DMS79 treated with DMSO at 0.1 percent for 48 hours (cell line): ENCODE results near the gene PCED1A.
A peak's percentile ranks its signal among the peaks of the same experiment; 100 is the strongest.

ENCODE experiments used
- DNase-seq: peaks from one replicate; lab custom pipeline; 2025; lab: John Stamatoyannopoulos, UW

Gene PCED1A

GRCh38 chr20:2840138-2840966 is at the start of gene PCED1A, which contains the start of gene VPS16:
Gene PCED1A, minus strand, starts transcription at chr20:2840655. Its CDS starts 743 bp downstream, at chr20:2839912.
Gene VPS16, plus strand, starts transcription at chr20:2840745. Its CDS starts 30 bp downstream, at chr20:2840775.
- DNase-seq, result peak; percentile 52

DNA sequence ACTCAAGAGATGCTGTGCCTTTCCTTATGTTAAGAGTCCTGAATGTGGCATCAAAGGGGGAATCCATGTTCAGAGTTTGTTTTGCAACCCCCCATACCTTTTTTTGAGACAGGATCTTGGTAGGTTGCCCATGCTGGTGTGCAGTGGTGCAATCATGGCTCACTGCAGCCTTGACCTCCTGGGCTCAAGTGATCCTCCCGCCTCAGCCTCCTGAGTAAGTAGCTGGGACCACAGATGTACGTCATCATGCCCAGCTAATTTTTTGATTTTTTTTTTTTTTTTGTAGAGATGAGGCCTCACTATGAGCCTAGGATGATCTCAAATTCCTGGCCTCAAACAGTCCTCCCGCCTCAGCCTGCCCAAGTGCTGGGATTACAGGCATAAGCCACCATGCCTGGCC is 49.3 kb upstream of the PCED1A start:
- DNase-seq, result no peak

- no peak for DNase-seq
Observed at GRCh38 chr20:2889209-2889608, 48.8 kb upstream of the PCED1A start.

- DNase-seq, result no peak
Observed at GRCh38 chr20:2888224-2888955, 47.9 kb upstream of the PCED1A start.

DNA sequence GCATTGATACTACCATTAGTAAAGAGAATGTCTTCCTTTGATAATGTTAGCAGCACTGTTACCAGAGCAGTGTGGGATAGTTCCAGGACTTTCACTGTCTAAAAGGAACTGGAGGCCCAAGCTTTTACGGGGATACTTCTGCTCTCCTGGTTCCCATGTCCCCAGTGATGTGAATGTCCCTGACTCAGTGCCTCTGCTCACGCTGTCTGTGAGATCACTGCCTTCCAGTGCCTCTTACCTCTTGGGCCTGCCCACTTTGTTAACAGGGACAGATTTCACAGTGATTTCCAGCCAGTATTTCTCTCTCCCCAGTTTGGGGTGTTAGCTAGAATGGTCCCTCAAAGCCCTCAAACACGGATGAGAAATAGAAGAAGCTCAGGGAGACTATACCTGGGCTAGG is 47.3 kb upstream of the PCED1A start:
- DNase-seq, result no peak

DNA sequence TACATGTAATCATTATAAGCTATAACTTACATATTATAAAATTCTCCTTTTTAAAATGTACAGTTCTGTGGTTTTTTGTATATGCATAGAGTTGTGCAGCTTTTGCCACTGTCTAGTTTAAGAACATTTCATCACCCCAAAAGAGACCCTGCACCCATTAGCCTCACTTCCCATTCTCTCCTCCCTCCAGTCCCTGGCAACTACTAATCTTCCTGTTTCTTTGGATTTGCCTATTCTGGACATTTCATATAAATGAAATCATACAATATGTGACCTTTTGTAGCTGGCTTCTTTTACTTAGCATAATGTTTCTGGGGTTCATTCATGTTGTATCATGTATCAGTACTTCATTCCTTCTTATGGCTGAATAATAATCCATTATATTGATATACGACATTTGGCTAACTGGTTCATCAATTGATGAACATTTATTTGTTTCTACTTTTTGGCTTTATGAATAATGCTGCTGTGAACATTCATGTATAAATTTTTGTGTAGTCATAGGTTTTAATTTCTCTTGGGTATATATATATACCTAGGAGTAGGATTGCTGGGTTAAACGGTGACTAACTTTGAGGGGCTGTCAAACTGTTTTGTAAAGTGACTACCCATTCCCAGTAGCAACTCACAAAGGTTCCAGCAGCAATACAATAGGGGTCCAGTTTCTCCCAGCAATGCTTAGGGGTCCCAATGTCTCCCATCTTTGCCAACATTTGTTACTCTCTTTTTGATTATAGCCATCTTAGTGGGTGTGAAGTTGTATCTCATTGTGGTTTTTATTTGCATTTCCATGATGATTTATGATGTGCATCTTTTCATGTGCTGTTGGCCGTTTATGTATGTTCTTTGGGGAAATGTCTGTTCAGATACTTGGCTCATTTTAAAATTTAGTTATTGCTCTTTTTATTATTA is 43.5 kb upstream of the PCED1A start:
- DNase-seq, result no peak

GRCh38 chr20:2880650-2881049 is 40.2 kb upstream of the PCED1A start:
- DNase-seq, result no peak

DNA sequence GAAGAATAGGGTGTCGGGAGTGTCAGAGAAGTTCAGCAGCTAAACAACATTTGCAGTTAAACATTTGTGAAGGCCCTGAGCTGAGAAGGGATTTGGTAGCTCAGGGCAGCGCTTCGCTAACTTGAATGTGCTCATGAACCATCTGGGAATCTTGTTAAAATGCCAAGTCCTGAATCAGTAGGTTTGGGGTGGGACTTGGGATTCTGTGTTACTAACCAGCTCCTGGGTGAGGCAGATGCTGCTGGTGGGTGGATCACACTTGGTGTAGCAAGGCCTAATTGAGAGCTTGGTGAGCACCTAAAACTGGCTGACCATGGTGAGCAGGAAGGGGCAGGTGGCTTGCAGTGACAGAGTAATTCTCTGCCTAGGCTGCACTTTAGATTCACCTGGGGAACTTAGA is 38.7 kb upstream of the PCED1A start:
- no peak for DNase-seq

GRCh38 chr20:2878515-2878914 is 38.1 kb upstream of the PCED1A start:
- no peak for DNase-seq

DNA sequence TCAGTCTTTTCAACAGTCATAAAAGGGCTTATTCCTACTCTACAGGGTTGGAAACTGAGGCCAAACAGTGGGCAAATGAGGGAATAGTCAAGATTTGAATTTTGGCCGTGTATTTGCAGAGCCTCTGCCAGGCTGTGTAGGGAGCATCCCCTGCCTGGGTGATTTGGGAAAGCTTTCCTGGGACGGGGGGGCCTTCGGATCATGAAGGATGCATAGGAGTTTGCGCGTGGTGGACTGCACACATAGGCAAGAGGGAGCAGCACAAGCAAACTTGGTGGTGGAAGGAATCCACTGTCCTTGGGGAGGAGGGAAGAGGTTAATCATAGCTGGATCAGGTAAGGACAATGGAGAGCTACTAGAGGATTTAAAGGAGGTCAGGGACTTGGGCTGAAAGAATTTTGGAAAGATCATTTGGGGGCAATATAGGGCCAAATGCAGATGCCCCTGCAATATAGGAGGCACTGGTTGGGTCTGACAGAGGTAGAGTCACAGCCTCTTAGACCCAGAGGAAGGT is 35.3 kb upstream of the PCED1A start:
- DNase-seq, result no peak

DNA sequence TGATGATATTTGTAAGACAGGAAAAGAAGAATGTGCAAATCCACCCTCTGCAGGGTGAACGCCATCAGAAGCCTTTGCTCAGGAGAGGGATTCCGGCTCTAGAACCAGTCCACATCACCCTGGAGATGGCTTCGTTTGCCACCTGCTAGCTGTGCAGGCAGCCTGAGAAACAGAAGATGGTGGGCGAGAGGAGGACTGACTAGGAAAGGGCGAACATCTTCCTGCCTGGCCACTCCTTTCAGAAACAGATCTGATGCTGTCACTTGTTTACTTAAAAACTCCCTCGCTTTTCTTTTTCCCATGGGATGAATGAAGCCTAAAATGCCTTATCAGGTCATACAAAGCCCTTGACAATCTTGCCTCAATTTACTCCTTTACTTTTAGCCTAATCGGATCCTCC is 34.0 kb upstream of the PCED1A start:
- peak; percentile 2 for DNase-seq

- DNase-seq, result peak; percentile 20
Observed at GRCh38 chr20:2873747-2874041, 33.2 kb upstream of the PCED1A start.

DNA sequence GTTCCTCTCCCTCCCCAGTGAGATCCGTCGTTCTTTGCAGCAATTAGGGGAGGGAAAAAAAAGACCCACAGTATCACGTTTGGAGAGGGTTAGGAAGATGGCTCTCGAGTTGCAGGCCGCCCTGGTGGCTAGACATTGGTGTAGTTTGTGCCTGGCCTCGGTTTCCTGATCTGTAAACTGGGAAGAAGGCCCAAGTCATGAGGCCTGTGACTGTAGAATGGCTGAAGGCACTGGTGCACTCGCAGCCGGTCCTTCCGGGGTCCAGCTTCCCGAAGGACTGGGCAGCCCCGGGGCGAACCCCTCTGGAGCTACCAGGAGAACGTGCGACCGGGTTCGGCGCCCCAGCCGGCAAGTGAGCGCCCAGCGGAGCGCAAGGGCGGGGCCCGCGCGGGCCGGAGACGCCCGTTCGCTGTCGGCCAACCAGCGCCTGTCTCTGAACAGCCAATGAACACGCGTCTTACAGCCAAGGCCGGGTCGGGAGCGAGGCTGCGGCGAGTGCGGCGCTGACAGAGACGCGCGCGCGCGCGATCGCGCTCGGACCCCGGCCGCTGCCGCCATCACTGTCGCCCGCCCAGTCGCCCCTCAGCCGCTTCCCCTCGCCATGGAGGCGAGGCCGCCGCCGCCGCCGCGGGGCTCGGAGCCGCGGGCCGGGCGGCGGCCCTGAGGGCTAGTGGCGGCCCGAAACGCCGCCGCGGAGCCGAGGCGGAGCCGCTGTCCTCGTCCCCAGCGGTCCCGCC is 32.7 kb upstream of the PCED1A start, which contains the start of gene PTPRA:
TSS of gene PTPRA (plus strand) at position 472 of the 737 bp plus-strand sequence. CDS start 90,797 bp downstream, outside the sequence.
- peak; percentile 65 for DNase-seq

DNA sequence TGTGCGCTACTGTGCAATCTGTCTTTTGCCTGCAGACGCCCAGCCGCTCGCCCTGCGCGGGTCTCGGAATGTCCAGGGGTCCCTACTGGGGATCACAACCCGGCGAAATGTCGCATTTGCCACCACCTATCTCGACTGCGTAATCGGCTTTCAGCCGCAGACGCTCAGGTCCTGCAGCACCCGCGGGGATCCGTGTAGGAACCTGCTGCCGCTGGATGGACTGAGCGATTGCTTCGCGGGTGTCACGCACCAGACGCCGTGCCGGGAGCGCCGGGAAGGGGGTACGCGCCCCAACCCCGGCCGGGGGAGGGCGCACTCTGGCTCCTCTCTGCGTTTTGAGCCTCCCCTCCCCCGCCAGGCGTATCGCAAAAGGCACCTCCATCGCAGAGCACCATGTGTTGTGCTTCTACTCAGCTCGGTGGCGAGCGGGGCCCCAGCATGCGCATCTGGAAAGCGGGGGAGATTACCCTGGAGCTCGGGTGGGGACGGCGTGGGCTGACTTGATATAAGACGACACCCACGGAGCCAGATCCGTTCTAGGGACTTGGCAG is 32.1 kb upstream of the PCED1A start:
- peak; percentile 31 for DNase-seq

DNA sequence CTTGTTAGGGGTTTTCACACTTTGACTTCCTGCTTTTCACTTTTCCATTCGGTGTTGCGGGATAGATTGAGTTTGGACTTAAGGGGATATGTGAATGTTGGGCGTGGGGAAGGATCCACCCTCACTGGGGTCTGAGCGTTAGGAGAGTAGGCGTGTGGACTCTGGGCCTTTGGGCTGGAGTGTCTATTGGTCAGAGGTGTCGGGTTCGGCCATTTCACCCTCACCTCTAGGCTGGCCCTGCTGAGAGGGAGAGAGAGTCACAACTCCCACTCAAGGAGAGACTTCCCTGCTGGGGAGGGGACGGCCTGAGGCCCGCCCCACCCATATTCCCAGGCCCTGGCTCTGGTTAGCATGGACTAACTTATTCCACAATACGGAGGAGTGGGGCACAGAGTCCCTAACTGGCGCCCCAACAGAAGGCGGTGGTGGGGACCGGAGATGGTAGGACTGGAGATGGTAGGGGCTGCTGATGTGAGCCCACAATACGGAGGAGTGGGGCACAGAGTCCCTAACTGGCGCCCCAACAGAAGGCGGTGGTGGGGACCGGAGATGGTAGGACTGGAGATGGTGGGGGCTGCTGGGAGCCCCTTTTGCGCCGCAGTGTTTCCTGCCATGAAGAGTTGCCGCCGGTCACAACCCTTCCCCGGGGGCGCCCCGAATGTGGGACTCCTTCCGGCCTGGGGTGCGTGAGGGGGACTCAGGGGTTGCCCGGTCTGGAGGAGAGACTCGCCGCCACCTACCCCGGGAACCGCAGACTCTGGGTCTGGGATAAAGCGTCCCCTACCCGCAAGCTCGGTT is 31.4 kb upstream of the PCED1A start:
- no peak for DNase-seq

DNA sequence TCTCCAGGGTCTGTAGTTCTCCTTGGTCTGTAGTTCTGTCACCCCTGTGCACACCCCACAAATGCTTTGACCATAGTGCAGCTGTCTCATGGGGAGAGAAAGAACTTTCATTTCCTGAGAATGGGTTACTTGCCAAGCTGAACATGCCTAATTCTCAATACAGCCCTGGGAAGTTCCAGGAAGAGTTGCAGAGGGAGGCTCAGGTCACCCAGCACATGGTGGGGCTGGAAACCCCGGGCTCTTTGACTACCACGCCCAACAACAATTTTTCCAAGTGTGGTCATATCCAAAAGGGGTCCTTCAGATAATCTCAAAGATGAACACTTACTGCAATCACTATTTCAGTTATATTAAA is 30.6 kb upstream of the PCED1A start:
- no peak for DNase-seq

GRCh38 chr20:2869381-2869780 is 28.9 kb upstream of the PCED1A start:
- DNase-seq, result no peak

DNA sequence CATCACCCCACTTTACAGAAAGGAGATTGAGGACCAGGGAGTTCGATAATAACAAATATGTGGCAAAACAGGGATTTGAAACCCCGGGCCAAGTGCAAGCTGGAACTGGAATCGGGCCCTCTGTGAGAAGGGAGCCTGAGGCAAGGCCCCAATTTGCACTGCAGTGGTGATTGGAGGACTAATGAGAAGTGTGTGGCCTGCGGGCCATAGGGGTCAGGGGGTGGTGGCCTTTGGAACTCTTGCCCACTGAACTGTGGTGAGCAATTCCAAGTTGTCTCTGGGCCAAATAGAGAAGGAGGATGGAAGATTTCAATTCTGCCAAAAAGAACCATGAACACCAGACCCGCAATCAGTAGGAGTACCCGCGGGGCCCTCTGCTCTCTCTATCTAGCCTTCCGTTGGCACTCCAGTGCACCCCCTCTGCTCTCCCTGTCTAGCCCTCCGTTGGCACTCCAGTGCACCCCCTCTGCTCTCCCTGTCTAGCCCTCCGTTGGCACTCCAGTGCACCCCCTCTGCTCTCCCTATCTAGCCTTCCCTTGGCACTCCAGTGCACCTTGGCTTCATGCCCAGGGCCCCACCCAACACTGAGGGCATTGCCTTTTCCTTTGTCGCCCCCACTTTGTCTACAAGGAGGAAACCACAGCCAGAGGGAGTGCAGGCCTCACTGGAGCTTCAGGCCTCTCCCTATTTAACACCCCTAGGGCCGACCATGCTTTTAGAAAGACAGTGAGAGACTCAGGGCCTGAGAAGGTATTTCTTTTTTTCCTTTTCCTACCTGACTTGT is 26.8 kb upstream of the PCED1A start:
- no peak for DNase-seq

GRCh38 chr20:2866236-2866635 is 25.8 kb upstream of the PCED1A start:
- DNase-seq, result no peak
